K562 (cell line): Measurements from ENCODE around the gene WIPF2. TPM values are rescaled to one million over a fixed set of nuclear protein-coding genes. Genes with fewer than 3 reads are reported as not detected.
A peak's percentile ranks its signal among the peaks of the same experiment; 100 is the strongest.

Experiments
- ARID3B ChIP-seq: fragments of 250-450 bp; sonication (Bioruptor Pico); IDR thresholded peaks from 2 replicates; pipeline ENCODE4 v1.4.0; 2020; ENCODE audit warnings: borderline replicate concordance
- CEBPB ChIP-seq: fragments of 450-650 bp; IDR thresholded peaks from 2 replicates; pipeline ENCODE4 v1.6.1; 2016; ENCODE audit warnings: missing genetic modification characterization, missing compliant biosample characterization
- DNMT1 ChIP-seq: fragments of 450-650 bp; IDR thresholded peaks from 2 replicates; pipeline ENCODE4 v1.6.1; 2016; ENCODE audit warnings: antibody characterized with exemption, mild to moderate bottlenecking
- DPF2 ChIP-seq: fragments of 450-650 bp; IDR thresholded peaks from 2 replicates; pipeline ENCODE4 v1.6.1; 2016
- E2F3 ChIP-seq: fragments of 250-450 bp; sonication (Bioruptor Pico); IDR thresholded peaks from 2 replicates; pipeline ENCODE4 v1.4.0; 2020; ENCODE audit warnings: mild to moderate bottlenecking
- ERF ChIP-seq: fragments of 450-650 bp; formaldehyde crosslinking; IDR thresholded peaks from 2 replicates; pipeline ENCODE4 v1.4.0; 2020; ENCODE audit warnings: mild to moderate bottlenecking, mixed read lengths
- ETV6 ChIP-seq, 3 experiments: fragments of 150-350 bp in 1 of 3; sonication (generic) in 1 of 3; formaldehyde crosslinking in 1 of 3; IDR thresholded peaks; 2 replicates each; pipeline versions ENCODE4 v1.6.1 to v1.8.0; 2014 to 2022; ENCODE audit warnings: borderline replicate concordance in 2 of 3, low read depth in 2 of 3, antibody characterized with exemption in 1 of 3, low read length in 1 of 3, mild to moderate bottlenecking in 1 of 3, missing genetic modification reagents in 1 of 3
- FOXJ3 ChIP-seq: sonication (generic); formaldehyde crosslinking; IDR thresholded peaks from 2 replicates; pipeline ENCODE4 v1.4.0; 2020; ENCODE audit warnings: mild to moderate bottlenecking, missing genetic modification reagents
- FUS ChIP-seq: fragments of 200-400 bp; formaldehyde crosslinking; optimal IDR thresholded peaks from 2 replicates; pipeline ENCODE3; 2017; ENCODE audit warnings: low read depth, low read length
- HDAC2 ChIP-seq: fragments of 450-650 bp; IDR thresholded peaks from 2 replicates; pipeline ENCODE4 v1.6.1; 2016; ENCODE audit warnings: mild to moderate bottlenecking
- HMBOX1 ChIP-seq: sonication (generic); IDR thresholded peaks from 2 replicates; pipeline ENCODE4 v1.6.1; 2016
- LARP7 ChIP-seq: fragments of 450-650 bp; IDR thresholded peaks from 2 replicates; pipeline ENCODE4 v1.6.1; 2016
- MEIS2 ChIP-seq: fragments of 450-650 bp; IDR thresholded peaks from 2 replicates; pipeline ENCODE4 v1.6.1; 2014; ENCODE audit warnings: mild to moderate bottlenecking; ENCODE audit not compliant: partially characterized antibody
- MXD1 ChIP-seq: fragments of 250-450 bp; sonication (Bioruptor Pico); IDR thresholded peaks from 2 replicates; pipeline ENCODE4 v1.8.0; 2021; ENCODE audit warnings: borderline replicate concordance, mild to moderate bottlenecking, moderate library complexity; ENCODE audit not compliant: poor library complexity, severe bottlenecking
- NR2C1 ChIP-seq, 2 experiments: fragments of 450-650 bp; IDR thresholded peaks; 2 replicates each; pipeline ENCODE4 v1.6.1; 2017; ENCODE audit warnings: mild to moderate bottlenecking in 2 of 2, antibody characterized with exemption in 1 of 2, inconsistent platforms in 1 of 2, missing compliant biosample characterization in 1 of 2, missing genetic modification characterization in 1 of 2
- PHF8 ChIP-seq: fragments of 200-600 bp; sonication (generic); IDR thresholded peaks from 2 replicates; pipeline ENCODE4 v1.6.1; 2012; ENCODE audit warnings: mixed run types, mild to moderate bottlenecking, inconsistent platforms, low read length, moderate library complexity, borderline replicate concordance
- RFX1 ChIP-seq: fragments of 450-650 bp; IDR thresholded peaks from 2 replicates; pipeline ENCODE4 v1.6.1; 2016; ENCODE audit warnings: mild to moderate bottlenecking, moderate library complexity
- SMARCE1 ChIP-seq: fragments of 450-650 bp; IDR thresholded peaks from 2 replicates; pipeline ENCODE4 v1.7.1; 2016; ENCODE audit warnings: mild to moderate bottlenecking
- SRF ChIP-seq, 2 experiments: fragments of 250-450, 450-650 bp in 1 of 2; sonication (Bioruptor Pico) in 1 of 2; sonication (generic) in 1 of 2; formaldehyde crosslinking; IDR thresholded peaks; 2 replicates each; pipeline versions ENCODE4 v1.5.0 to v1.5.1; 2020 to 2022; ENCODE audit warnings: mild to moderate bottlenecking in 1 of 2, missing genetic modification reagents in 1 of 2
- SUPT5H ChIP-seq: fragments of 450-650 bp; IDR thresholded peaks from 2 replicates; pipeline ENCODE4 v1.6.1; 2016
- TBP ChIP-seq: optimal IDR thresholded peaks from 2 replicates; pipeline ENCODE3; 2011; ENCODE audit warnings: low read depth, low read length, improper control_type of control experiment
- TOE1 ChIP-seq, 2 experiments: fragments of 450-650 bp in 1 of 2; sonication (generic) in 1 of 2; formaldehyde crosslinking in 1 of 2; IDR thresholded peaks; 2 replicates each; pipeline versions ENCODE4 v1.7.1 to v1.8.0; 2016 to 2022; ENCODE audit warnings: borderline replicate concordance in 2 of 2, mild to moderate bottlenecking in 2 of 2, antibody characterized with exemption in 1 of 2, inconsistent platforms in 1 of 2, low read depth in 1 of 2, missing genetic modification reagents in 1 of 2, moderate library complexity in 1 of 2
- ZNF668 ChIP-seq: fragments of 250-450 bp; sonication (Bioruptor Pico); IDR thresholded peaks from 2 replicates; pipeline ENCODE4 v1.8.0; 2022; ENCODE audit warnings: mild to moderate bottlenecking, inconsistent platforms
- ZNF695 ChIP-seq: fragments of 450-650 bp; formaldehyde crosslinking; IDR thresholded peaks from 2 replicates; pipeline ENCODE4 v1.4.0; 2020; ENCODE audit warnings: mild to moderate bottlenecking, moderate library complexity
- ZNF75A ChIP-seq: fragments of 450-650 bp; formaldehyde crosslinking; IDR thresholded peaks from 2 replicates; pipeline ENCODE4 v1.4.0; 2020; ENCODE audit warnings: mild to moderate bottlenecking
- ZNF77 ChIP-seq: fragments of 250-450 bp; sonication (Bioruptor Pico); IDR thresholded peaks from 2 replicates; pipeline ENCODE4 v1.5.0; 2020
- ZNF780A ChIP-seq: fragments of 250-450 bp; sonication (Bioruptor Pico); IDR thresholded peaks from 2 replicates; pipeline ENCODE4 v1.5.0; 2021; ENCODE audit warnings: mild to moderate bottlenecking
- ZNF79 ChIP-seq: fragments of 250-450 bp; sonication (Bioruptor Pico); IDR thresholded peaks from 2 replicates; pipeline ENCODE4 v1.4.0; 2020; ENCODE audit warnings: low read depth, mild to moderate bottlenecking, moderate library complexity
- polyA plus RNA-seq, 8 experiments: library from polyadenylated mRNA; depleted of rRNA in 4 of 8; stranded (reverse) in 5 of 8; unstranded in 3 of 8; fragments of >200 nt; fragmentation: Nextera tagmentation in 2 of 8; fragmentation: Illumina TruSeq in 1 of 8; extraction: Ambion mirVana in 2 of 8; extraction: Trizol in 1 of 8; gene quantifications; 2 replicates each; pipeline versions ENCODE4 v1.2.1 to v1.2.3, GENCODE V29; 2011 to 2014; ENCODE audit warnings: inconsistent platforms in 1 of 8, missing spikeins in 1 of 8
- total RNA-seq, 7 experiments: library from RNA; depleted of rRNA in 6 of 7; stranded (reverse); fragments of >200 nt in 6 of 7; fragmentation: Illumina TruSeq in 2 of 7; extraction: Trizol in 2 of 7; gene quantifications; 2 replicates each; pipeline versions ENCODE4 v1.2.1 to v1.2.3, GENCODE V29; 2011 to 2021; ENCODE audit warnings: low replicate concordance in 1 of 7

Gene WIPF2
- total and polyA plus RNA-seq, 9 of the 15 experiments (the other 6 are each of a cell fraction or from before 2014, with no cell fraction given): 3.6 to 15.0 (median 5.3) TPM

GRCh38 chr17:40219594-40220338 lies 662 bp downstream of the WIPF2 start (continued):
- no peak for TF ChIP-seq PHF8
- peak; percentile 11 for TF ChIP-seq MEIS2
- no peak for TF ChIP-seq E2F3
- no peak for TF ChIP-seq ZNF77 (CRISPR knock-in tag)
- TF ChIP-seq SRF (CRISPR knock-in tag; IDR thresholded peaks at IDR 0.05): no peak
- 0 out of 2 replicates have a peak, but pooled peaks have one; percentile 29 for TF ChIP-seq HMBOX1
- TF ChIP-seq DNMT1: peak; percentile 71; the same call in 1 of the 2 replicates
- TF ChIP-seq ZNF79 (CRISPR knock-in tag): no peak
- TF ChIP-seq ZNF695 (CRISPR knock-in tag): no peak
- peak; percentile 24; the same call in 1 of the 2 replicates for TF ChIP-seq DPF2
- no peak for TF ChIP-seq MXD1 (CRISPR knock-in tag)
- no peak for TF ChIP-seq ZNF75A
- TF ChIP-seq ETV6 (IDR thresholded peaks at IDR 0.05; ENCODE audit: borderline replicate concordance in 1 of 2, low read depth in 2 of 2, low read length in 1 of 2): no peak
- no peak for TF ChIP-seq ETV6 (CRISPR knock-in tag; IDR thresholded peaks at IDR 0.05; ENCODE audit: borderline replicate concordance)
- TF ChIP-seq FOXJ3 (CRISPR knock-in tag): no peak
- no peak for TF ChIP-seq FUS
- TF ChIP-seq NR2C1 (IDR thresholded peaks at IDR 0.05): no peak
- no peak for TF ChIP-seq NR2C1 (tag; IDR thresholded peaks at IDR 0.05)
- TF ChIP-seq RFX1: no peak
- no peak for TF ChIP-seq ZNF780A (CRISPR knock-in tag)
- TF ChIP-seq SUPT5H: no peak
- TF ChIP-seq HDAC2: peak; percentile 18; the same call in 1 of the 2 replicates
- TF ChIP-seq TBP: no peak
- TF ChIP-seq ZNF668 (CRISPR knock-in tag): no peak
- no peak for TF ChIP-seq TOE1 (IDR thresholded peaks at IDR 0.05; ENCODE audit: borderline replicate concordance)
- TF ChIP-seq TOE1 (CRISPR knock-in tag; IDR thresholded peaks at IDR 0.05; ENCODE audit: borderline replicate concordance, low read depth): no peak
- peak; percentile 58; the same call in 1 of the 2 replicates for TF ChIP-seq SMARCE1
- TF ChIP-seq ARID3B (CRISPR knock-in tag): no peak
- no peak for TF ChIP-seq CEBPB (tag)
- no peak for TF ChIP-seq ERF (CRISPR knock-in tag)
- no peak; the same call in 1 of the 2 replicates for TF ChIP-seq LARP7
